ENCODE data around the gene CDKN1C. TPM values are rescaled to one million over a fixed set of nuclear protein-coding genes. Genes with fewer than 3 reads are reported as not detected.
A peak's percentile ranks its signal among the peaks of the same experiment; 100 is the strongest.

CDKN1C gene
- total RNA-seq, 1 experiment from 2014 or later = 15.4 TPM

DNA sequence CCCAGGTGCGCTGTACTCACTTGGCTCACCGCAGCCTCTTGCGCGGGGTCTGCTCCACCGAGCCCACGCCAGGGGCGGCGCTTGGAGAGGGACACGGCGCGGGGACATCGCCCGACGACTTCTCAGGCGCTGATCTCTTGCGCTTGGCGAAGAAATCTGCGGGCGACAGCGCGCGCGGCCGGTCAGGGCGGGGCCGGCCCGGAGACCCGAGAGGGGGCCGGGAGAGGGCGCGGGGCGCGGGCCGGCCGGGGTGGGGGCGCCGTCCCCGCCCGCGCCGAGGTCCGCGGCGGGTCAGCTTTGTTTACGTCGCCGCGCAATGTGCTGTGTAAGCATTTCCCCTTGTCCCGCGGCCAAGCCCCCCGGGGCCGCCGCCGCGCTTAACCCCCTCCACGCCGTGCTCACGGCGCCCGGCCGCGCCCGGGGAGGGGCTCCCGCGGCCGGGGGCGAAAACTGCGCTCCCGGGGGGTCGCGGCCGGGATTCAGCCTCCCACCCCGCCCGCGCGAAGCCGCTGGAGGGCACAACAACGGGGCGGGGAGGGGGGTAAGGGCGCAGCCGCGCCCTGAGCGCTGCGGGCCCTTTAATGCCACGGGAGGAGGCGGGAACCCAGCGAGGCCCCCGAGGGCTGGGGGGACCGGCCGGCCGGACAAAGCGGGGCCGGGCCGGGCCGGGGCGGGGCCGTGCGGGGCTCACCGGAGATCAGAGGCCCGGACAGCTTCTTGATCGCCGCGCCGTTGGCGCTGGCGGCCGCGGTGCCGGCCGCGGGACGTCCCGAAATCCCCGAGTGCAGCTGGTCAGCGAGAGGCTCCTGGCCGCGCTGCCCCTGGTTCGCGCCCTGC is 1.4 kb downstream of the CDKN1C start:
- H3K18ac ChIP-seq (ENCODE audit: insufficient read length, low read depth, low read length) = no peak overlapping the region
- H3K9me3 Mint-ChIP-seq = no peaks in the 10 kb centered on the region
- no peaks in the 10 kb centered on the region for H3K23me2 ChIP-seq (ENCODE audit: insufficient read length, low read depth, low read length, poor library complexity, severe bottlenecking)
- H2BK12ac ChIP-seq (ENCODE audit: insufficient read length, low read depth, low read length) = no peak overlapping the region
- H3K27ac Mint-ChIP-seq = no peak overlapping the region
- H3T11ph ChIP-seq (ENCODE audit: low read length) = no peak overlapping the region
- no peak overlapping the region for H2BK20ac ChIP-seq (ENCODE audit: low read depth, low read length, poor library complexity, severe bottlenecking)
- no peaks in the 10 kb centered on the region for H4K20me1 ChIP-seq (ENCODE audit: control insufficient read depth, insufficient read depth, insufficient read length)
- H3K27ac ChIP-seq (ENCODE audit: insufficient read length, low read depth, low read length) = no peak overlapping the region
- peak overlapping the region; percentile 47 to 69 for H3K4me3 Mint-ChIP-seq
- WGBS (ENCODE audit: extremely low coverage, insufficient read length, low lambda C conversion rate) = no CpG with 5 or more reads among the region's 119 CpGs
- no peaks in the 10 kb centered on the region for H3K79me1 ChIP-seq (ENCODE audit: insufficient read depth, low read depth, low read length, poor library complexity, severe bottlenecking)
- H3K4me1 Mint-ChIP-seq = peaks cover 22 to 26% of the 10 kb centered on the region in 2 experiments
- no peak overlapping the region for H4K91ac ChIP-seq (ENCODE audit: insufficient read length, low read depth, low read length)
- no peak overlapping the region for H3K56ac ChIP-seq (ENCODE audit: insufficient read length, low read depth, low read length)
- no peak overlapping the region for H4K5ac ChIP-seq (ENCODE audit: insufficient read length, low read depth, low read length)
- H3K27me3 Mint-ChIP-seq (ENCODE audit: low read depth) = peaks cover 82% of the 10 kb centered on the region
- H3K9ac ChIP-seq (ENCODE audit: extremely low read depth, insufficient read length, low read length) = no peak overlapping the region
- no peak overlapping the region for H2AK5ac ChIP-seq (ENCODE audit: insufficient read length, low read length)
- no peak overlapping the region for H2BK120ac ChIP-seq (ENCODE audit: low read depth, low read length, poor library complexity, severe bottlenecking)
- H3K4me2 ChIP-seq (ENCODE audit: insufficient read depth, insufficient read length, low read length) = peak overlapping the region; percentile 11
- H4K8ac ChIP-seq (replicated peaks; ENCODE audit: insufficient read length, low read depth, low read length) = no peak overlapping the region
- no peak overlapping the region for H3K4ac ChIP-seq (ENCODE audit: low read depth, low read length)
- no peaks in the 10 kb centered on the region for H3K79me2 ChIP-seq (ENCODE audit: insufficient read depth, low read length)
- H2BK15ac ChIP-seq (ENCODE audit: low read depth, low read length) = no peak overlapping the region
- no peak for DNase-seq
- no peak overlapping the region for H3K23ac ChIP-seq (ENCODE audit: insufficient read length, low read depth, low read length)
- no peaks in the 10 kb centered on the region for H3K9me3 ChIP-seq (ENCODE audit: control insufficient read depth, low read depth, low read length)
- H2AFZ ChIP-seq (ENCODE audit: low read length) = no peak overlapping the region
- no peak overlapping the region for H2BK5ac ChIP-seq (ENCODE audit: insufficient read length, low read length)
- no peaks in the 10 kb centered on the region; the same call in 1 of the 2 replicates for H3K4me1 ChIP-seq (ENCODE audit: insufficient read depth, low read length)
- peaks cover 5% of the 10 kb centered on the region; the same call in 1 of the 2 replicates for H3K27me3 ChIP-seq (ENCODE audit: insufficient read depth, low read length)
- H3K14ac ChIP-seq (ENCODE audit: insufficient read depth, low read length) = no peak overlapping the region
- peaks cover 0 to 6% (median 5%) of the 10 kb centered on the region in 3 experiments; a peak in 4 of 7 replicates for H3K36me3 Mint-ChIP-seq (ENCODE audit: insufficient read depth in 1 of 3, low read depth in 3 of 3)
- TF ChIP-seq, protein P1, sequence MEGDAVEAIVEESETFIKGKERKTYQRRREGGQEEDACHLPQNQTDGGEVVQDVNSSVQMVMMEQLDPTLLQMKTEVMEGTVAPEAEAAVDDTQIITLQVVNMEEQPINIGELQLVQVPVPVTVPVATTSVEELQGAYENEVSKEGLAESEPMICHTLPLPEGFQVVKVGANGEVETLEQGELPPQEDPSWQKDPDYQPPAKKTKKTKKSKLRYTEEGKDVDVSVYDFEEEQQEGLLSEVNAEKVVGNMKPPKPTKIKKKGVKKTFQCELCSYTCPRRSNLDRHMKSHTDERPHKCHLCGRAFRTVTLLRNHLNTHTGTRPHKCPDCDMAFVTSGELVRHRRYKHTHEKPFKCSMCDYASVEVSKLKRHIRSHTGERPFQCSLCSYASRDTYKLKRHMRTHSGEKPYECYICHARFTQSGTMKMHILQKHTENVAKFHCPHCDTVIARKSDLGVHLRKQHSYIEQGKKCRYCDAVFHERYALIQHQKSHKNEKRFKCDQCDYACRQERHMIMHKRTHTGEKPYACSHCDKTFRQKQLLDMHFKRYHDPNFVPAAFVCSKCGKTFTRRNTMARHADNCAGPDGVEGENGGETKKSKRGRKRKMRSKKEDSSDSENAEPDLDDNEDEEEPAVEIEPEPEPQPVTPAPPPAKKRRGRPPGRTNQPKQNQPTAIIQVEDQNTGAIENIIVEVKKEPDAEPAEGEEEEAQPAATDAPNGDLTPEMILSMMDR (conservative IDR thresholded peaks at IDR 0.05) = no peak
